ENCODE data around the gene STAT1.
"Not testable (repeated sequence)": the region's sequence is repeated elsewhere in the genome, so short reads cannot be mapped to it uniquely, and the experiment has no call there.

Gene STAT1

DNA sequence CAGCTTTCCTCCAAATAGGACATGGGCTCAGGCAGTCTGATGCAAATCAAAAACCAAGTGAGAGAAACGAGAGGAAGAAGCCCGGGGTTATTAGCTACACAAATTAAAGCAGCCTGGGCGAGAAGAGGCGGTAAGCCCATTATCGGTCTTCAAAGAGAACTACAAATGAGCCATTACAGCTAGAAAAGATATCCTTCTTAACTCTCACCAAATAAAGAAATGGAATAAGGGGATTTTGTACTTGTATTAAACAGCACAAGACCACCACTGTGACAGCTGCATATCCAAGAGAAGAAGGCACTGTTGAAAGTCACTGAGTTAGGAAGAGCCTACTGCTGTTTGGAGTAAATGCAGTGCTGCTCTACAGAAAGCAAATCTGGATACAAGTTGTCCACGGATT is 32.6 kb downstream of the STAT1 start:
- DNase-seq (ENCODE audit: low read depth): no peak

GRCh38 chr2:190980630-190981209 is 33.3 kb downstream of the STAT1 start:
- no peak for DNase-seq (ENCODE audit: low read depth)

DNA sequence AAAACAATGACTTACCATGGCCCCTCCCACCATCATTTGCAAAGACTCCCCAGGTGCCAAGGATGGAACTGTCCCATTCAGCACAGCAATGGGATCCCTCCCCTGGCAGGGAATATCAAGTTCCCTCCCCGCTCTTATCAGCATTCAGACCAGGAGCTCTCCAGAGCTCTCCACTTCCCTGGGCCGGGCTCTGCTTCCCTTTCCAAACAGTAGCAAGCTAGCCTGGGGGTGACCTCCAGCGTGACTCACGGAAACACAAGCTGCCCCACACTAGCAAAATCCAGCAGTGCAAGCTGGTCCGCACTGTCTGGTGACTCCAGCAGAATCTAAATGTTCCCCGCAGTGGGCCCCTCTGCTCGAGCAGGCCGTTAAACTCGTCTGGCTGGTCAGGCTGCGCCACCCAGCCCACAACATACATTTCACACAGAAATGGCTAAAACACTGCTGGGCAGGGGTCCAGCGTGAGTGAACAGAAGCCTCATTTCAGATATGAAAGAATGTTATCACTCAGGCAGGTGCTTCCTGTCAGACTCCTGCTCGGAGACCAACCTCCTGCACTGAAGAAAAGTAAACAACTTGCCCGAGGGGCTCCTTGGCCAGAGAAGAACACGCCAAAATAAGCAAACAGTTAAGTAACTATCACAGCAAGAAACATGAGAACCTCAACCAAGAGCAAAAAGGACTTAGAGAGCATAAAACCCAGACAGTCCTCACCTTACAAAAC is 33.9 kb downstream of the STAT1 start:
- DNase-seq (ENCODE audit: low read depth): no peak

- DNase-seq (ENCODE audit: low read depth): no peak
Observed at GRCh38 chr2:190978389-190979053, 35.5 kb downstream of the STAT1 start.

- DNase-seq (ENCODE audit: low read depth): no peak
Observed at GRCh38 chr2:190977505-190977904, 36.5 kb downstream of the STAT1 start.

DNA sequence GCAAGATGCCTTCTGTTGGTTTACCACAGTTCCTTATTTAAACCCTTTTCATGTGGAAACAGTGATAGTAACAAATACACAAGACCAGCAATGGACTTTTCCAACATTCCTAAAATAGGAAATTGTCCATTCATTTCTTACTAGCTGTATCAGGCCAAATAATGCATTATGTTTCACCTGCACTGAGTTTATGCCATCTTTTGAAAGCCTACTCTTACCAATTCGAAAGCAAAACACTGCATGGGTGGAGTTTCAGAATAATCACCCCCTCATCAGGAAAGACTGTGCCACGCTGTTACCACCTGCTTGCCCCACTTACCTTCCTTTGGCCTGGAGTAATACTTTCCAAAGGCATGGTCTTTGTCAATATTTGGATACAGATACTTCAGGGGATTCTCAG is 37.5 kb downstream of the STAT1 start:
- no peak for DNase-seq (ENCODE audit: low read depth)

DNA sequence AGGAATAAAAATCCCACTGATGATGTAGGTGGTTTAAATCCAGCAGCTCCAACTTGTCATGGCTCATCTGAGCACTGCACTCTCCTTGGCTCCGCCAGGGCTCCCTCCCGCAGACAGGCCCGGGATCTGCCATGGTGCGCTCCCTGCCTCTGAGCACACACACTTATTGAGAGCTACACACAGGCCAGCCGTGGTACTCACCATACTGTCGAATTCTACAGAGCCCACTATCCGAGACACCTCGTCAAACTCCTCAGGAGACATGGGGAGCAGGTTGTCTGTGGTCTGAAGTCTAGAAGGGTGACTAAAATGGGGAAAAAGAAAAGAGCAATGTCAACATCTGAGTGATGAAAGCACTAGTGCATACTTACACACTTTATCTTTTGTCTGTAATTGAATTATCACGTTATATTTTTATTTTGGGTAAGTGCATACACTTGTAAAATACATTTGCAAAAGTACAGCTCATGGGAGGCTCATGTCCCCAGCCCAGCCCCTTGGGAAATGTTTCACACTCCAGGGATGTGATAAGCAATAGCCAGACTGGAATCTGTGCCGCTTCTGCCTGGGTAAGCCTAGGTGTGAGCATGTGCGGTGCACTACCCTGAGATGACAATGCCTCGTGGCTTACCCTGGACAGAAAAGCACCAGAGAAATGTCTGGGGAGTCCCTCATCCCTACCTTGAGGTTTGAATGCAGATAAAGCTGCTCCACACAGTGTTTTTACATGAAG is 39.2 kb downstream of the STAT1 start:
- no peak for DNase-seq (ENCODE audit: low read depth)

DNA sequence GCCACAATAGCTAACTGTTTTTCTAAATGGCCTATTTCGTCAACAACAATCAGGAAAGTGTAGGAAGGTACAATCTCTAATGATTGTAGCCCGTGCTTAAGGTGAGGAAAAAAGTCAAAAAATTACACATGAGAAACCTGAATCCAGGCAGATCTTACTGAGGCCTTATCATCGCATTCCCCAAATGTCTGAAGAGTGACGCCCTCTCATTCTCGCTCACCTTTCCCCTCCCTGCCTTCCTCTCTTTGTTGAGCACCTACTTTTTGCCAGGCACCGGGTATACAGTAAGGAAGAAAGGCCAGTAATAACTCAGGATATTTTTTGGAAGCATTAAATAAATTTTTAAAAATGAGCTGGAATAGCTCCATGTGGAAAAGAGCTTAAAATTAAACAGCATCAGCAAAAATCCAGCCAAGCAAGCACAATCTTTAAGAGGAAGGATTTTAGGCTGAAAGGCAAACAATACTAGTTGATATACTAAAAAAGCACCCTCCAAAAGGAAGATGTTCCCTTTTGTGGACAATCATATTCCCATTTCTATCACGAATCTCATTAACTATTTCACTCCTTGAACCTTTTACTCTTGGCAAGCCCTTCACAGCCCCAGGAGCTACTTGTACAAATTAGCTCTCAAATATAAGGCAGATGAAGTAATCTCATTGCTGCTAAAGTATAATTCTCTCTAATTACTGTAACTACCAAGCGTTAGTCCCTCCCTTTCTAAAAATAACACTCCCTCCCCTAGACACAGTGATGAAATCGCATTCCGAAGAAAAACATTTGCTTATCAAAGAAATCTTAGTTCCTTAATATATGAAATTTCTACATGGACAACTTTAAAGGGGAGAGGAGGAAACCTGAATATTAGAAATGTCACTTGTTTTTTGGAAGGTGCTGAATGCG is 40.0 kb downstream of the STAT1 start:
- DNase-seq (ENCODE audit: low read depth): no peak

GRCh38 chr2:190973262-190973661 is 40.7 kb downstream of the STAT1 start:
- DNase-seq (ENCODE audit: low read depth): no peak

DNA sequence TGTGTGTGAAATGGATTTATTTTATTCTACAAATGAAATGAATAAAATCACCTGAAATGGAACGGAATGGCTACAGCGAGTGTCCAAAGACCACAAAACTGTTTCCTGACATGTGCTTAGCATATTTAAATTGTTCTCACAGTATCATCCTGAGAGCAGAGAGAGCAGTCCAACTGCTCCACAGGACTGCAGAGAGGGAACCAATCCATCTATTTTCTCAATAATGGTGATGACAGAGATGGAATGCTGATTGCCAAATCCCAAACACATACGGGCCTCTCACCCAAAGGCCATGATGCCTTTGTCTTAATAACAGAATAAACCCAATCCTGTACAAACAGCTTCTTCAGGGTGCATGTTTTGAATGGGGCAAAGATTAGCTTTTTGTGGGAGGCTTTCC is 41.1 kb downstream of the STAT1 start:
- no peak for DNase-seq (ENCODE audit: low read depth)

GRCh38 chr2:190972213-190972612 is 41.8 kb downstream of the STAT1 start:
- DNase-seq (ENCODE audit: low read depth): no peak

DNA sequence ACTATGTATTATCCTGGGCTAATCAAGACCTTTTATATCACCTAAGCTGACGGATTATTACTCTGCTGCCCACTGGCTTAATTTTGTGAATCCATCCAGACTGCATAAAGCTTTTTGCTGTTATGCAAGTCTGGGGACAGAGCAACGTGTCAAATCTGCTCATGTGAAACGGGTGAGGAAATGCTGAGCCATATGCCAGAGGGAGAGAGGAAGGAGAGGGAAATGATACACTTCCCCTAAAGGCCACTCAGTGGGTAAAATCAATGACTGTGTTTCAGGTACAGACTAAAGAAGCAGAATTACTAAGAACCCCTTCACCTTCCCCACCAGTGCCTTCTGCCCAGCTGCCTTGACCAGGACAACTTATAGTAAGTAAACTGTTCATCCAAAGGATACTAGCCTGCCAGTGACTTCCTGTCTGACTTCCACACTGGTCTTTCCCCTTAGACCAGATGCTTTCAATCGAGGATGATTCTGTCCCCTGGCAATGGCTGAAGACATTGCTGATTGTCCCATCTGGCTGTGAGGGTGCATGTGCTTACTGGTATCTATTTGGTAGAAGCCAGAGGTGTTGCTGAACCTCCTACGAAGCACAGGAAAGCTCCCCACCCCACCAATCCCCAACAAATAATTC is 43.0 kb downstream of the STAT1 start:
- DNase-seq (ENCODE audit: low read depth): no peak

DNA sequence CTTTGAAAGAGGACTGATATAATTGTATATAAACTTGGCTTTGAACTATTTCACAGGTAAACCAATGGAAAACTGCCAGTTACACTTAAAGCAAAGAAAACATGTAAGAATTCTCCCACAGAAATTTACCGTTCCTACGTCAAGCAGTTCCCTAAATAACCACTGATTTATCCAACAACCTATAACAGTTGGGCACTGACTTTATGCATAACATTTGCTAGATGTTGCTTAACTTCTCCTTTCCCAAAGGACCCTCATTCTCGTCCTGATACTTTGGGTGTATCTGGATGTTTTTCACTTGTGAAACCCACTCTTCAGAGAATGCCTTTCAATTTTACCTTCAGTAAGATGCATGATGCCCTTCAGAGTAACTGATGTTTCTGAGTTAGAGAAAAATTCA is 43.8 kb downstream of the STAT1 start:
- no peak for DNase-seq (ENCODE audit: low read depth)

DNA sequence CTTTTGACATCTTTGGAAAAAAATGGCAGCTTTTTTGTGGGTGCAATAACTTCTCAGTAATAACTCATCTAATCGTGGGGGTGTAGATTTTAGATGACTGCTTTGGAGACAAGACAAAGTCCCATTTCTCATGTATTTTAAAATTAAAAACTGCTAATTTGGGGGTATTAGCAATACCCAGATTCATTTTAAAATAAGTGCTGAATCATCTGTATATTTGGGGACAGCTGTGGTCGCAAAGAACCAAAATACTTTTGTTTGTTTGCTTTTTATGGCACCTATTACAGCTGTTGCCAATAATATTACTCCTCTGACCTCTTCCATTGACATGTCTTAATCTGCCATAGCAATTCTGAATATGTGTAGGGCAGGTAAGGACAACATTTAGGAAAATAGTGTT is 45.4 kb downstream of the STAT1 start:
- no peak for DNase-seq (ENCODE audit: low read depth)

DNA sequence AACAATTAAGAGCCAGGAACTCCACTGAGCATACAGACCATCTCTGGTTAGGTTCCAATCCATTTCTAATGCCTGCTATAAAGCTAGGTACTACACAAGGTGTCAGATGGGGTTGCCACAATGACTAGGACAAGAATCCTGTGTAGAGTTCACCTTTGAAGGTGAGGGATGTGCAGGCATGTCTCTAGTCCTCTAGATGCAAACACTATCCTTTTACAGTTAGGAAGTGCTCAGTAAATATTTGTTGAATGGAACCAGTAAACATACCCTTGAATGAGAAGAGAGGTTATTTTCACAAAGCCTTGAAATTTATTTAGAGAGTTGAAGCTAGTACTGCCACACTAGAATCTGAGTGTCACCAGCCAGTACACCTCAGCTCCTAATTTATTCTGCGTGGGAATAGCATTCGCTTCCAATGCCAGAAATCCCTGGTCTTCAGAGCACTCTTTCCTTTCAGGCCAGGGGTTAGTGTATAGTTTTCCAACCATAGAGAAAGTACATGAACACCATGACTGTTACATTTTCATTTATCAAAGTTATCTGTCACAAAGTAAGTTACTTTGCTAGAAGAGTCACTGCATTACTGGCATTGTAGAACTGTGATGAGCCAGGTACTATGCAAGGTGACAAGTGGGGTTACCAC is 48.3 kb downstream of the STAT1 start:
- no peak for DNase-seq (ENCODE audit: low read depth)

DNA sequence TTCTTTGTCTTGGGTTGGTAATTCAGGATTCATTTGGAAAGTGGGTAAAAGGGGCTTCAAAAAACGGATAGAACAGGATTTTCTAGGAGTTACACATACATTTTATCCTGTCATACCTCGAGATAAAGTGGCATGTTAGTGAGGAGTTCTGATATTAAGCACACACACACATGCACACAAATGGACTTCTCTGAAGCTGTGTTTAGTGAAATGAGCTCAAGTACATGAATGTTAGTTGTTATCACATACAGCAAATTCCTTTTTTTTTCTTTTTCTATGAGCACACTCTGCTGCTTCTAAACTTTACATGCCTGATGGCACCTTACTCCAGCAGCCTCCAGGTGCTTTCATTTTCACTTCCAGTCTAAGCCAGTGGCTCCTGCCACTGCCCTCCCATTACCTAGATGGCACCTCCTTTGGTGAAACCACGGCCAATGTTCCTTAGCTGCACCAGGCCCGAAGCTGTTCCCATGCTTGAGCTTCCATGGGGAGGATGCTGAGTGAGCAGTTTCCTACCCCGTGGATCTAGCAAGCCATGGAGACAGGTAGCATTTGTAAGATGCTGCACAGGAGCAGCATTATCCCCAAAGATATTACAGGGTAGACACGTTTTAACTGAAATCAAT is 49.7 kb downstream of the STAT1 start:
- no peak for DNase-seq (ENCODE audit: low read depth)

DNA sequence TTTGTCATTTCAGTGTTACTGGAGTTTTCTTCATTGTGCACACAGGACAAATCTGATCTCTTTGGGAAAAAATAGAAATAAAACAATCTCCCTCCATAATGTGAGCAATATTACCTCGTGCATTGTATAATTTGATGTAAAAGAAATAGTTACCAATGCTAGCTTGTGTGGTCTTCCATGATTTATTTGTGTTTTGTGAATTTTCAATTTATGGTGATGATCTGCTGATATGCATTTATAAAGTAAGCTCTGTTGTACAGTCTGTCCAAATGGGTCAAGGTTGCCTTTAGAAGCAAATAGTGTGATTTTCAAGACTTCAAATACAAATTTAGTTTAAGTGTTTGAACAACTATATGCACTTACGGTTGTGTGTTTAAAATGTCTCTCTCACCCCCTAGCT is 50.9 kb downstream of the STAT1 start:
- DNase-seq (ENCODE audit: low read depth): no peak

- DNase-seq (ENCODE audit: low read depth): no peak
Observed at GRCh38 chr2:190961918-190962487, 52.0 kb downstream of the STAT1 start.

GRCh38 chr2:190961117-190961516 is 52.9 kb downstream of the STAT1 start:
- DNase-seq (ENCODE audit: low read depth): not testable (repeated sequence)
